ENCODE results near the gene C10orf88.

DNA sequence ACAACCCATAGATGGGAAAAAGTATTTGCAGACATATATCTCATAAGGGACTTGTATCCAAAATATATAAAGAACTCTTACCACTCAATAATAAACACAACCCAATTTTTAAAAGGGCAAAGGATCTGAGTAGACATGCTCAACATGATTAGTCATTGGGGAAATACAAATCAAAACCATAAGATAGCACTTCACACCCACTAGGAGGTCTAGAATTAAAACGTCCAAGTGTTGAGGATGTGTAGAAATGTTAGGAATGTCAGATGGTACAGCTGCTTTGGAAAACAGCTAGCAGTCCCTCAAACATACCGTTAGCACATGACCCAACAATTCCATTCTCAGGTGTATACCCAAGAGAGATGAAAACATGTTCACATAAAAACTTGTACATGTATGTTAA lies 34.5 kb upstream of the C10orf88 start:
- TF ChIP-seq CTCF (IDR thresholded peaks at IDR 0.05) (no peak), EP300 (IDR thresholded peaks at IDR 0.05) (no peak), POLR2A (IDR thresholded peaks at IDR 0.05) (no peak), POLR2AphosphoS5 (IDR thresholded peaks at IDR 0.05) (no peak)
